Activated naive CD4-positive, alpha-beta T cell treated with anti-CD3 and anti-CD28 coated beads, Interleukin-2, amount 10 ng/mL, durations not matched to agents 7 days and 5 days (primary cell): ENCODE results near the gene PTH2.
"Not testable (repeated sequence)": the region's sequence is repeated elsewhere in the genome, so short reads cannot be mapped to it uniquely, and the experiment has no call there.

Experiments used
- CTCF ChIA-PET: fragments of 350-600 bp; sonication (Branson Sonifier 250); formaldehyde crosslinking; loops from one replicate; lab custom pipeline; 2021; ENCODE audit warnings: antibody characterized with exemption; lab: Charles Lee
- DNase-seq: peaks from one replicate; pipeline ENCODE4 v3.0.0-alpha.2; 2020
- H3K27ac Mint-ChIP-seq: one replicate; pipeline ENCODE4 v1.8.0; 2021; ENCODE audit warnings: mild to moderate bottlenecking, moderate library complexity, mixed read lengths
- H3K27me3 Mint-ChIP-seq: one replicate; pipeline ENCODE4 v1.8.0; 2021; ENCODE audit warnings: mild to moderate bottlenecking, mixed read lengths
- H3K36me3 Mint-ChIP-seq: one replicate; pipeline ENCODE4 v1.8.0; 2021; ENCODE audit warnings: mixed read lengths
- H3K4me1 Mint-ChIP-seq: one replicate; pipeline ENCODE4 v1.8.0; 2021; ENCODE audit warnings: mixed read lengths
- H3K4me3 Mint-ChIP-seq: one replicate; pipeline ENCODE4 v1.8.0; 2021; ENCODE audit warnings: mild to moderate bottlenecking, moderate library complexity, mixed read lengths
- H3K9me3 Mint-ChIP-seq: one replicate; pipeline ENCODE4 v1.8.0; 2021; ENCODE audit warnings: mixed read lengths

Gene PTH2

GRCh38 chr19:49390131-49390928 lies 32.9 kb downstream of the PTH2 start:
- no peak overlapping the region for H3K4me3 Mint-ChIP-seq
- H3K9me3 Mint-ChIP-seq, result no peaks in the 10 kb centered on the region
- H3K36me3 Mint-ChIP-seq, result peaks cover 1% of the 10 kb centered on the region
- CTCF ChIA-PET, result interaction anchor here (1.0 to 3.4 kb wide), 10 partner anchors 9 to 156 kb away, joined by 3 to 30 read pairs (median 6); no protein-coding TSS in a partner anchor
- H3K27ac Mint-ChIP-seq, result no peak overlapping the region
- no peak for DNase-seq
- H3K27me3 Mint-ChIP-seq, result peaks cover 60% of the 10 kb centered on the region
- peaks cover 32% of the 10 kb centered on the region for H3K4me1 Mint-ChIP-seq

DNA sequence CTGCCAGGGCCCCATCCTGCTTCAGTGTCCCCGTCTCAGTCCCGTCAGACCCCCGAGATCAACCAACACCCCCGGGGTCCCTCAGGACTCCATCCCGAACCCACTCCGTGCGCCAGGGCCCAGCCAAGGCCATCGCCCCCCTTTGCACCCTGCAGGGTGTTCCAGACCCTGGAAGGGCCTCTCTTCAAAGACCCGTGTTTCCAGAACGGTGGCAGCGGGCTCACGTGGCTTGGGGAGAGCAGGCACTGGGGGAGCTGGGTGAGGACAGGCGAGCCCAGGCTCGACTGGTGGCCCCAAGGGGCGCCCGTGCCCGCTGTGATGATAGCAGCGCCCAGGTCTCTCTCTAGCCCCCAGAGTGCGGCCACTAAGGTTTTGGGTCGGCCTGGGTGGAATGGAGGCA lies 33.8 kb downstream of the PTH2 start:
- Mint-ChIP-seq H3K4me3 (no peak overlapping the region), H3K36me3 (peaks cover 1% of the 10 kb centered on the region), H3K4me1 (peaks cover 32% of the 10 kb centered on the region), H3K27ac (no peak overlapping the region), H3K9me3 (no peaks in the 10 kb centered on the region), H3K27me3 (peaks cover 50% of the 10 kb centered on the region)
- CTCF ChIA-PET, result interaction anchor here (1.2 to 3.4 kb wide), 2 partner anchors 80 to 157 kb away, joined by 3 to 30 read pairs; no protein-coding TSS in a partner anchor
- DNase-seq, result no peak

DNA sequence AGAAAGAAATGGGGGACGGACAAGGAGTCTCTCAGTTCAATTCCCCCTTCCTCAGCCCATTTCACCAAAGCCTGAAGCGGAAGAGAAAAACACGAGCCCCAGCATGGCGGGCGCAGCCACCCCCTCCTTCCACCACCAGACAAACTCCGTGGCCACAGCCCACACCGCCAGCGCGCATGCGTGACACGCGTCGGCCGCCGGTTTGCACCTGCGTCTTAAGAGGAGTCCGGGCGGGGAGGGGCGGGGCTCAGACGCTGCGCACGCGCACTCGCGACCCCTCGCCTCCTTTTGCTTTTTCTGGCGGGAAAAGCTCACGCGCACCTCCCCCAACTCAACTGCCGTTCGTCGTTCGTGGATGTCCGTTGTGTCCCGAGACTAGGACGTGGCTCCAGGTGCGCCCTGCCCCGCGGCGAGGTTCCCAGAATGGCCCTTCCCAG lies 35.3 kb downstream of the PTH2 start, which contains the start of gene KASH5:
TSS of gene KASH5 (plus strand) at position 314 of the 437 bp plus-strand sequence. CDS start 2,635 bp downstream, outside the sequence.
- CTCF ChIA-PET, result no interaction called here
- peaks cover 38% of the 10 kb centered on the region for H3K27me3 Mint-ChIP-seq
- H3K9me3 Mint-ChIP-seq, result peaks cover 2% of the 10 kb centered on the region
- peak within 1 kb of the TSS; percentile 33 for H3K4me3 Mint-ChIP-seq
- H3K4me1 Mint-ChIP-seq, result peaks cover 32% of the 10 kb centered on the region
- H3K36me3 Mint-ChIP-seq, result peaks cover 1% of the 10 kb centered on the region
- peak; percentile 92 for DNase-seq
- peak within 1 kb of the TSS; percentile 87 for H3K27ac Mint-ChIP-seq

- peaks cover 5% of the 10 kb centered on the region for H3K36me3 Mint-ChIP-seq
- H3K9me3 Mint-ChIP-seq, result peaks cover 8% of the 10 kb centered on the region
- H3K27ac Mint-ChIP-seq, result no peak overlapping the region
- peaks cover 17% of the 10 kb centered on the region for H3K27me3 Mint-ChIP-seq
- peaks cover 13% of the 10 kb centered on the region for H3K4me1 Mint-ChIP-seq
- DNase-seq, result no peak
- no peak overlapping the region for H3K4me3 Mint-ChIP-seq
- CTCF ChIA-PET, result no interaction called here
Measured at GRCh38 chr19:49383599-49383998, 39.6 kb downstream of the PTH2 start.

DNA sequence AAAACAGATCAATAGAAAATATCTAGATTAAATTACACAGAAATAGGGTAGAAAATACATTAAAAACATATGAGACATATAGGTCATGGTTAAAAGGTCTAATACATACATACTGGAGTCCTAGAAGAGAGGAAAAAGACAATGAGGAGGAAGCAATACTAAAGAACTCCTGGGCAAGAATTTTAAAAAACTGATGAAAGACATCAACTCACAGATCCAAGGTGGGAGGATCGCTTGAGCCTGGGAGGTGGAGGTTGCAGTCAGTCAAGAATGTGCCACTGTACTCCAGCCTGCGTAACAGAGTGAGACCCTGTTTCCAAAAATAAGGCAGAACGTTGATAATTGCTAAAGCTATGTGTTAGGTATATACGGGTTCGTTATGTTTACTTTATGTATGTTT lies 40.6 kb downstream of the PTH2 start:
- peaks cover 8% of the 10 kb centered on the region for H3K9me3 Mint-ChIP-seq
- CTCF ChIA-PET, result no interaction called here
- H3K27me3 Mint-ChIP-seq, result peaks cover 9% of the 10 kb centered on the region
- peaks cover 5% of the 10 kb centered on the region for H3K36me3 Mint-ChIP-seq
- no peak overlapping the region for H3K4me3 Mint-ChIP-seq
- peaks cover 4% of the 10 kb centered on the region for H3K4me1 Mint-ChIP-seq
- DNase-seq, result no peak
- H3K27ac Mint-ChIP-seq, result no peak overlapping the region

GRCh38 chr19:49380391-49380790 lies 42.9 kb downstream of the PTH2 start:
- CTCF ChIA-PET, result interaction anchor here (2.1 kb wide), 1 partner anchor 11 kb away, joined by 7 read pairs; no protein-coding TSS in a partner anchor
- H3K27me3 Mint-ChIP-seq, result peaks cover 20% of the 10 kb centered on the region

DNA sequence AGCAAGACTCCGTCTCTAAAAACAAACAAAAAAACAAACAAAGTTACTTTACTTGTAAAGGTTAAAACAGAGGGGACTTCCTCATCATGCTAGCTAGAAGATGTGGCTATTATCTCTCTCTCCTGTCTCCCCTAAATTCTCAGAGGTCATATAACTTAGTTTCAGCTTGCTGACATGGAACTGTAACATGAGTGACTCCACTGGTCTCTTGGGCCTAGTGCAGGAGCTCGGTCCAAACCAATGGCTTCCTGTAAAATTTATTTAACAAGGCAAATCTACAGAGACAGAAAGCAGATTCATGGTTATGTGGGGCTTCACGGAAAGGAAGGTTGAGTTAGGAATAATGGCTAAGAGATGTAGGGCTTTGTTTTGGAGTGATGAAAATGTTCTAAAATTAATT lies 44.7 kb downstream of the PTH2 start:
- peaks cover 7% of the 10 kb centered on the region for H3K9me3 Mint-ChIP-seq
- DNase-seq, result no peak
- peaks cover 4% of the 10 kb centered on the region for H3K36me3 Mint-ChIP-seq
- CTCF ChIA-PET, result interaction anchor here (0.7 kb wide), 1 partner anchor 149 kb away, joined by 3 read pairs; no protein-coding TSS in a partner anchor
- H3K4me3 Mint-ChIP-seq, result no peak overlapping the region
- H3K4me1 Mint-ChIP-seq, result no peaks in the 10 kb centered on the region
- H3K27ac Mint-ChIP-seq, result no peak overlapping the region
- peaks cover 33% of the 10 kb centered on the region for H3K27me3 Mint-ChIP-seq

More at GRCh38 chr19:49380391-49380790, 42.9 kb downstream of the PTH2 start:
- H3K4me3 Mint-ChIP-seq, result no peak overlapping the region
- peaks cover 8% of the 10 kb centered on the region for H3K9me3 Mint-ChIP-seq
- H3K36me3 Mint-ChIP-seq, result peaks cover 4% of the 10 kb centered on the region
- DNase-seq, result no peak
- no peaks in the 10 kb centered on the region for H3K4me1 Mint-ChIP-seq
- no peak overlapping the region for H3K27ac Mint-ChIP-seq

- DNase-seq, result no peak
- H3K36me3 Mint-ChIP-seq, result no peaks in the 10 kb centered on the region
- CTCF ChIA-PET, result interaction anchor here (1.1 kb wide), 1 partner anchor 73 kb away, joined by 3 read pairs; no protein-coding TSS in a partner anchor
- H3K4me3 Mint-ChIP-seq, result no peak overlapping the region
- peaks cover 3% of the 10 kb centered on the region for H3K9me3 Mint-ChIP-seq
- H3K4me1 Mint-ChIP-seq, result no peaks in the 10 kb centered on the region
- H3K27me3 Mint-ChIP-seq, result peaks cover 30% of the 10 kb centered on the region
- H3K27ac Mint-ChIP-seq, result no peak overlapping the region
Measured at GRCh38 chr19:49374665-49375434, 48.4 kb downstream of the PTH2 start.

DNA sequence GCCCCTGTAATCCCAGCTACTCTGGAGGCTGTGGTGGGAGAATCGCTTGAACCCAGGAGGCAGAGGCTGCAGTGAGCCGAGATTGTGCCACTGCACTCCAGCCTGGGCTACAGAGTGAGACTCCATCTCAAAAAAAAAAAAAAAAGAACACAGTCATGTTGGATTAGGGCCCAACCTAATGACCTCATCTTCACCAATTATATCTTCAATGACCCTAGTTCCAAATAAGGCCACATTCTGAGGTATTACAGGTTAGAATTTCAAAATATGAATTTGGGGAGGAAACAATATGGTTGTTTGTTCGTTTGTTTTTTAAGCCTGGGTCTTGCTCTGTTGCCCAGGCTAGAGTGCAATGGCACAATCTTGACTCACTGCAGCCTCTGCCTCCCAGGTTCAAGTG lies 50.1 kb downstream of the PTH2 start:
- not testable (repeated sequence) for H3K36me3 Mint-ChIP-seq, DNase-seq, H3K4me1 Mint-ChIP-seq, H3K4me3 Mint-ChIP-seq, H3K27ac Mint-ChIP-seq
- Mint-ChIP-seq H3K27me3 (peaks cover 37% of the 10 kb centered on the region), H3K9me3 (peaks cover 14% of the 10 kb centered on the region)
- CTCF ChIA-PET, result interaction anchor here (0.7 kb wide), 1 partner anchor 298 kb away, joined by 3 read pairs; no protein-coding TSS in a partner anchor
